8988T (cell line): ENCODE measurements around the gene N4BP2.
"Not testable (repeated sequence)": the region's sequence is repeated elsewhere in the genome, so short reads cannot be mapped to it uniquely, and the experiment has no call there.

ENCODE experiments used
- DNase-seq: peaks from one replicate; pipeline ENCODE4 v3.0.0; 2011

The N4BP2 gene

DNA sequence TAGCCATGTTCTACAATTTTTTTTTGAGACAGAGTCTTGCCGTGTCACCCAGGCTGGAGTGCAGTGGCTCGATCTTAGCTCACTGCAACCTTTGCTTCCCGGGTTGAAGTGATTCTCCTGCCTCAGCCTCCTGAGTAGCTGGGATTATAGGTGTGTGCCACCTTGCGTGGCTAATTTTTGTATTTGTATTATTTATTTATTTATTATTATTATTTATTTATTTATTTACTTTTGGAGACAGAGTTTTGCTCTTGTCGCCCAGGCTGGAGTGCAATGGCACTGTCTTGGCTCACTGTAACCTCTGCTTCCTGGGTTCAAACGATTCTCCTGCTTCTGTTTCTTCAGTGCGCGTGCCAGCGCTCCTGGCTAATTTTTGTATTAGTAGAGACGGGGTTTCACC lies 36.8 kb downstream of the N4BP2 start:
- DNase-seq = not testable (repeated sequence)

DNA sequence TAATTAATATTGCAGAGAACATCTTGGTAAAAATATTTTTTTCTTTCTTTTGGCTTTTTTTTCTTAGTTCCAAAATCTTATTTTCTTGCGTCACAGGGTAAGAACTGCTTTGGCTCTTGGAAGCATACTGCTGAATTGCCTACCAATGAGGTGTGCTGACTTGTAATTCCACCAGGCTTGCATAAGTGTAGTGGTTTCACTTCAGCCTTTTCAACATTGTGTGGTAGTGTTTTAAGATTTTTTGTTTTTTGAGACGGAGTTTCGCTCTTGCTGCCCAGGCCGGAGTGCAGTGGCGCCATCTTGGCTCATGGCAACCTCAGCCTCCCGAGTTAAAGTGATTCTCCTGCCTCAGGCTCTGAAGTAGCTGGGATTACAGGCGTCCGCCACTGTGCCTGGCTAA lies 42.4 kb downstream of the N4BP2 start:
- no peak for DNase-seq

DNA sequence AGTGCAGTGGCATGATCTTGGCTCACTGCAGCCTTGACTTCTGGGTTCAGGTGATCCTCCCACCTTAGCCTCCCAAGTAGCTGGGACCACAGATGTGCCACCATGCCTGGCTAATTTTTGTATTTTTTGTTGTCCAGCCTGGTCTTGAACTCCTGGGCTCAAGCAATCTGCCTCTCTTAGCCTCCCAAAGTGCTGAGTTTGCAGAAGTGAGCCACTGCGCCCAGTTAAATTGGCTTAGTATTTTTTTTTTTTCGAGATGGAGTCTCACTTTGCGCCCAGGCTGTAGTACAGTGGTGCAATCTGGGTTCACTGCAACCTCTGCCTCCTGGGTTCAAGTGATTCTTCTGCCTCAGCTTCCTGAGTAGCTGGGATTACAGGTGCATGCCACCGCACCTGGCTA lies 50.5 kb downstream of the N4BP2 start:
- not testable (repeated sequence) for DNase-seq

DNA sequence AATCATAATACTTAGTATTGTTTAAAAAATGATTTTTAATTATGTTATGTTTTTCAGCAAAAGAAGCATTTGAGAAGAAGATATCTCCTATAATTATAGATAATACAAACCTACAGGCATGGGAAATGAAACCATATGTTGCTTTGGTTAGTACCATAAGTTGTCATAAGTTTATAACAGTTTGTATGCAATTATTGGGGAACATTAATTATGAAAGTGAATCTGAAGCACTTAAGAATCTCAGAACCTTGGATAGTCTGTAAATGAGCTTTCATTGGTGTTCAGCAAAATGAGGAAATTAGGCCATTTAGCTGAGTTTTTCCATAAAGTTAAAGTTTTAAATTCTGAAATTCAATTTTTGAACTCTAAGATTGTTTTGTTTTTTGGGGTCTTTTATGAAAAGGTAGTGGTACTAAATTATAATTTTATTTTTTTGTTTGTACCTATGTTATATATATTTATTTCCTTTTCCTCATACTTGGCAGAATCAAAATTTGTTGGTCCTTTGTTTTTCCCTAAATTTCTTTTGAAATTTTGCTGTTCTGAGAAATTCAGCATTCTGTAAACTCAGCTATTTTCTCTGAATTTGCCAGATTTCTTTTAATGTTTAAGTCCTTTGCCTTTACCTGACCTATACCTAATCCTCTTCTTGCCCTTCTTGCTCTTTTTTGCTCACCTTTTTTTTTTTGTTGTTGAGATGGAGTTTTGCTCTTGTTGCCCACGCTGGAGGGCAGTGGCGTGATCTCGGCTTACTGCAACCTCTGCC lies 55.6 kb downstream of the N4BP2 start:
- no peak for DNase-seq

DNA sequence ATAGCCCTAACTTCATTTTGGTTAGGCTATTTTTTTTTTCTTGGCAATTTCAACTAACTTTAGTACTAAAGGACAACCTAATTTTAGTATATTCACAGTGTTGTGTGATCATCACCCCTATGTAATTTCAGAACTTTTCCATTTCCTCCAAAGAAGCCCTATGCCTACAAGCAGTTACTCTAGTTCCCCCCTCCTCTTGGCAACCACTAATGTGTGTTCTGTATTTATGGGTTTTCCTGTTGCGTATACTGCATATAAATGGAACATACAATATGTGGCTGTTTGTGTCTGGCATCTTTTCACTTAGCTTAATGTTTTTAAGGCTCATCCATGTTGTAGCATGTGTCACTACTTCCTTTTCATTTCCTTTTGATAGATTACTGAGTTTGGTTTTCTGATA lies 57.6 kb downstream of the N4BP2 start:
- DNase-seq = no peak

DNA sequence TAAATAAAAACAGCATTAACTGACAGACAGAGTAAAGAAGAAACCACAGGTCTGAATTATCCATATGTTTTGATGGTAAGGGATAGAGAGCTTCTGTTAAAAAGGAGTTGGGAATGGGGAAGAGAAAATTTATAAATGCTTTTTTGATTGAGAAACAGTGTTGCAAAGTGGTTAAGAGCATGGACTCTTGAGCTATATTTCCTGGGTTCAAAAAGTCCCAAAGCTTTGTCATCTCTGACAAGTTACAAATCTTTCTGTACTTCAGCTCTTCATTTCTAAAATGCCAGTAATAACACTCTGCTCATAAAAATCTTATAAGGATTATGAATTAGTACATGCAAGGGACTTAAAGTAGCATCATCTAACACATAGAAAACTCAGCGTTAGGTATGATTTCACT lies 62.2 kb downstream of the N4BP2 start:
- no peak for DNase-seq

DNA sequence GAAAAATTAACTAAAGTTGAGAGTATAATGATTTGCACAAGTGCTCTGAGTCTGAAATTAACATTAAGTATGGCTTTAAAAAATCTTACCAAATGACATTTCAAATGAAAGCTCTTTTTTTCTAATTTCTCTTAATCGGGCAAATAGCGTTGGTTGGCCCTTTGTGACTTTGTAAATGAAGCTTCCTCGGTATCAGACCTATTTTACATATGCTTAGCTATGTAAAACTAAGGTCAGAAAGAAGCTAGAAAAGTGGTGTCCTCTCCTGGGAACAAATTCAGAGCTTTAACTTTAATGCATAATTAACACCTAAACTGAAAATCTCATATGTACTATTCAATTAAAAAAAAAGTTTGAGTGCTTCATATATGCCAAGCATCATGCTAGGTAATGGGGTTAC lies 62.7 kb downstream of the N4BP2 start:
- no peak for DNase-seq

DNA sequence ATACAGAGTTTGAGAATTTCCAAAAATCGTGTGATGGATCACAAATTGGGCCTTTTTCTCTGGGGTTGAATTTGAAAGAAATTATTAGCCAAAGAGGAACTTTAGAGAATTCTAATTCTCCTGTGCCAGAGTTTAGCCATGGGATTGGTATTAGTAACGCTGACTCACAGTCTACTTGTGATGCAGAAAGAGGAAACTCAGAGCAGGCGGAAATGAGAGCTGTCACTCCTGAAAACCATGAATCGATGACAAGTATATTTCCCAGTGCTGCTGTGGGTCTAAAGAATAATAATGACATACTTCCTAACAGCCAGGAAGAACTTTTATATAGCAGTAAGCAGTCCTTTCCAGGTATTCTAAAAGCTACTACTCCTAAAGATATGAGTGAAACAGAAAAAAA lies 64.9 kb downstream of the N4BP2 start:
- no peak for DNase-seq

DNA sequence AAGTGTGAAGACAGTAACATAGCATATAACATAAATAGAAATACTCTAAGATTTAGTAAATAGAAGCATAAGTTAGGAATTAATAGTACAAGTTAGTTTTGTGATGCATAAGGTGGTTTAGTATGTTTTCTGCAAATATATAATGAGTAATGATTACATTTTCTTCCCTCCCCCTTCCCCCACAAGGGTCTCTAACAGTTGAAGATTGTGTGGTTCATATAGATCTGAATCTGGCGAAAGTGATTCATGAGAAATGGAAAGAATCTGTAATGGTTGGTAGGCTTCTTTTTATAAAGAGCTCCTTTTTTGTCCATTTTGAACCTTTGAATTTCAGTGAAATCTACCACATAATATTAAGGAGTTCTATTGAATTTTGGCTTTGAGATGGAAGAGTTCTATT lies 66.3 kb downstream of the N4BP2 start:
- no peak for DNase-seq

DNA sequence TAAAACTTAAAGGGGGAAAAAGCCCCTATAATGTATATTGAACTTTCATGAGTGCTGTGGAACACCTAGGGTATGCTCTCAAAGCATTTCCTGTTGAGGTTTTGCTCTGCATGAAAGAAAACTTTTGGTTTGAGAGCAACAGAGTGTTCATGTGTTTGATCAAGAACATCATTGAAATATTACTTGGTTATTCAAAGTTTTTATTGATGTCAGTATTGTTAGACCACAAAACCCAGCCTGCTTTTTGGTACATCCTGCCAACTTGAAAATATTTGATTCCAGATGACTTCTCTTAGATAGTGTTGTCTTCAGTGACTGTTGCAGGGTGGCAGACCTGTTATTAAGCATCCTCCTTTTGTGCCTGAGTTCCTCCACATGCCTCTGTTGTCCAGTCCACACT lies 68.0 kb downstream of the N4BP2 start:
- no peak for DNase-seq

DNA sequence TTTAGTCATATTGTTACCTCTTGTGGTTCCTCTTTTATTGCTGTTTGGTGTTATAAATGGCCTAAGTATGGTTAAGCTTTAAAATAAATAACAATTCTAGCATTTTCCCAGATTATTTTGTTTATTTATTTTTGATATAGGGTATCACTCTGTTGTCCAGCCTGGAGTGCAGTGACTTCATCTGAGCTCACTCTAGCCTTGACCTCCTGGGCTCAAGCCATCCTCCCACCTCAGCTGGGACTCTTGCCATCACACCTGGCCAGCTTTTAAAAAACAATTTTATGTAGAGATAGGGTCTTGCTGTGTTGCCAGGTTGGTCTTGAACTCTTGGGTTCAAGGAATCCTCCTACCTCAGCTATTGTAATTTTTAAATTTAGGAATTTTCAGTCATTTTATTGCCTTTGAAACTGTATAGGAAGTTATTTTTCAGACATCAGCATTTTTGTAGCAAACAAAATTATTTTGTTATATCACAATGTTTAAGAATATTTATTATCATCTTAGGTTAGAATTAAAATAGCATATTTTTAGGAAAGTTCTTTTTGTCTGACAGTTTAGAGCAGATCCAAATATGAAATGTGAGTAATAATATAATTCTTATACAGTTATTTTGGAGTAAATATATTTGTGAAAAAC lies 73.9 kb downstream of the N4BP2 start:
- DNase-seq = no peak

DNA sequence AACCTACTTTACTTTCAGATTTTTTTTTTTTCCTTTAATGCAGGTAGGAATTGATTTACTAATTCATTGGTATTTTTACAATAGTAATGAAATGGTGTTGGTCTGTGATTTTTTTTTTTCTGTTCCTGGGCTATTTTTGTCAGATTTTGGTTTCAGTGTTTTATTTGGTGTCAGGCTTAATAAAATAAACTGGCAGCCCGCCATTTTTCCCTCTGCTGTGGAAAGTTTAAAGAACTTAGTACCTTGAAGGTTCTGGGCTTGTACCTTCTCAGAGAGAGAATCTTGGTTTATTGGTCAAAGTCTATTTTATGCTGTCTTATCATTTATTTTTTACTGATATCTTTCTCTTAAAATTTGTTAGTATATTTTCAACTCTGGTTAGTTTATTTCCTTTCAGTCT lies 76.2 kb downstream of the N4BP2 start:
- no peak for DNase-seq

DNA sequence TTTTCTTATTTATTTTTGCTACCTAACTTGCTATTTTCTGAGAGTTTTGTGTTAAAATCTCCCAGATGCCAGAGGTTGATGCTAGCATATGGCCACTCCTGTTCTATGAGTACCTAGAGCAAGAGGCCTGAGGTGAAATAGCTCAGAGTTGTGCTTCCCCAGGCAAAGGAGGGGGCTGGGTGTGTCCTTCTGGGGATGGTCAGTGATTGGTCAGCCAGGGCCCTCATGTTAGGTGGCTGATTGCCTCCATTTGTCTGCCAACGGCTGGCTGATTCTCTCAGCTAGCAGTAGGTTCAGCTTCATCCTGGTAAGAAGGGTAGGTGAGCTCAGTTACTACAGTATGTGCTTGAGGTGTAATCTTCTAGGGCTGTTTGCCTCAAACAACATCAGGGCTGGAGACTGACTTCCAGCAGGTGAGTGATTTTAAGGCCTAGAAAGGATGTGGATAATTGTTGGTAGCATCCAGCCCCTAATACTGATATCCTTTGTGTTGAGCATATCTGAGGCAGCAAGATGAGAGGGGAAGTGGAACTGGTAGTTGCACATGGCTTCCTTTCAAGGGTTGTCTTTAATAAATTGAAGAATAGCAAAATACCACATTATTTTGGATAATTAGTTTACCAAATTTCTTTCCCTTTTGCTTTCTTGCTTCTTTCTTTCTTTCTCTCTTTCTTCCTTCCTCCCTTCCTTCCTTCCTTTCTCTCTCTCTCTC lies 77.7 kb downstream of the N4BP2 start:
- no peak for DNase-seq

DNA sequence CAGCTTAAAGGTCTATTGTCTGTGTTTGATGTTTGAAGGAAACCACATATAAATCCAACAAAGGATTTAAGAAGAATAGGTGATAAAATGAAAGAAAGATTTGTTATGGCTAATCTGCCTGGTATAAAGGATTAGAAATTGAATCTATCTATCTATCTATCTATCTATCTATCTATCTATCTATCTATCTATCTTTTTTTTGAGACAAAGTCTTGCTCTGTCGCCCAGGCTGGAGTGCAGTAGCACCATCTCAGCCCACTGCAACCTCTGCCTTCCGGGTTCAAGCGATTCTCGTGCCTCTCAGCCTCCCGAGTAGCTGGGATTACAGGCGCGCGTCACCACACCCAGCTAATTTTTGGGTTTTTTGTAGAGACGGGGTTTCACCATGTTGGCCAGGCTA lies 79.6 kb downstream of the N4BP2 start:
- not testable (repeated sequence) for DNase-seq

DNA sequence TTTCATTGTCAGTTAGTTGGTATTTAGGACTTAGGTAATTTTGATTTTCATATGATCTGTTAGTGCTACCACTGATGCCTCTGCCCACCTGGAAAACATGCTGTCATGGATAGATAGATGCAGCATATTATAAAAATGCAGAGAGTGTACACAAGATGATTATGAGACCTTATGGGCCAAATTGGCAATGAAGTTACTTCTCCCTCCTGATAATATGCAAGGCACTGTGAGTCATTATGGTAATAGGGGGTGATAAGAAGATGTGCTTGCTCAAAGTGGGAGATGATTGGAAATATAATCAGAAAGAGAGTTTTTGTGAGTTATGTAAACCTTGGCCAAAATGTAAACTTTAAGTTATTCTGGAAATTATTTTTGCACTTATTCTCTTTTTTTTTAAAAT lies 83.5 kb downstream of the N4BP2 start:
- no peak for DNase-seq

DNA sequence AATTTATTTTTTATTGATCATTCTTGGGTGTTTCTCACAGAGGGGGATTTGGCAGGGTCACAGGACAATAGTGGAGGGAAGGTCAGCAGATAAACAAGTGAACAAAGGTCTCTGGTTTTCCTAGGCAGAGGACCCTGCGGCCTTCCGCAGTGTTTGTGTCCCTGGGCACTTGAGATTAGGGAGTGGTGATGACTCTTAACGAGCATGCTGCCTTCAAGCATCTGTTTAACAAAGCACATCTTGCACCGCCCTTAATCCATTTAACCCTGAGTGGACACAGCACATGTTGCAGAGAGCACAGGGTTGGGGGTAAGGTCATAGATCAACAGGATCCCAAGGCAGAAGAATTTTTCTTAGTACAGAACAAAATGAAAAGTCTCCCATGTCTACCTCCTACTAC lies 83.9 kb downstream of the N4BP2 start:
- DNase-seq = not testable (repeated sequence)

DNA sequence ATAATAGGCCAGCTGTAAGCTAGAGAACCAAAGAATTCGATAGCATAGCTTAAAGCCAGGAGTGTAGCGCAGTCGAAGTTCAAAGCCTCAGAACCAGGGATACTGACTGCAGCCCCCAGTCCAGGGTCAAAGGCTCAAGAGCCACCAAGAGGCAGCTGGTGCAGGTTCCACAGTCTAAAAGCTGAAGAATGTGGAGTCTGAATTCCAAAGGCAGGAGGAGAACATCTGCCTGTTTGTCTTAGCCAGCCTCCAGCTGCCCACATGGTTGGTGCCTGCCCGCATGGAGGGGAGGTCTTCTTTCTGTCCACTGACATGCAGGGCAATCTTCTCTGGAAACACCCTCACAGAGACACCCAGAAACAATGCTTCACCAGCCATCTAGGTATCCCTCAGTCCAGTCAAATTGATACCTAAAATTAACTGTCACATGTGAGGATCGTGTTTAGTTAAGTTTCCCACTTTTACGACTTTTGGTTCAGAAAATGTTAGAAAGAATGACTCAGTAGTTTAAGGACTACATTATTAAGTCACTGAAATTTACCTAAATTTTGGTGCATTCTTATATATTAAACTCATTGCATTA lies 87.4 kb downstream of the N4BP2 start:
- DNase-seq = no peak

DNA sequence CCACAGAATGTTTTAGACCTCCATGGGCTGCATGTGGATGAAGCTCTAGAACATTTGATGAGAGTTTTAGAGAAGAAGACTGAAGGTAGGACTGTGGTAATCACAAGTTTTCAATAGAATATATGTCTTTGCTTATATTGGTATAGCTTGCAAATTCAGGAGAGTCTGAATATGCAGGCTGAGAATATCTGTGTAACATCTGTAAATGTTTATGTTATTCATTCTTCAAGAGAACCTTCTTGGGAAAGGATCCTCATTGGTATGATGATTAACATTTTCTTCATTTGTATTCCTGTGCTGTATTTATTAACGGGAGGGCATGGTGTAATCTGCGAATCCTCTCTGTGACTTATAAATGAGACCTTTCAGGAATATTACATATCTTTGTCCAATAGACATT lies 88.1 kb downstream of the N4BP2 start:
- DNase-seq = no peak

DNA sequence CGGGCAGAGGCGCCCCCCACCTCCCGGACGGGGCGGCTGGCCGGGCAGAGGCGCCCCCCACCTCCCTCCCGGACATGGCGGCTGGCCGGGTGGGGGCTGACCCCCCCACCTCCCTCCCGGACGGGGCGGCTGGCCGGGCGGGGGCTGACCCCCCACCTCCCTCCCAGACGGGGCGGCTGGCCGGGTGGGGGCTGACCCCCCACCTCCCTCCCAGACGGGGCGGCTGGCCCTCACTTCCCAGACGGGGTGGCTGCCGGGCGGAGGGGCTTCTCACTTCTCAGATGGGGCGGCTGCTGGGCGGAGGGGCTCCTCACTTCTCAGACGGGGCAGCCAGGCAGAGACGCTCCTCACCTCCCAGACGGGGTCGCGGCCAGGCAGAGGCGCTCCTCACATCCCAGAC lies 90.8 kb downstream of the N4BP2 start:
- not testable (repeated sequence) for DNase-seq

DNA sequence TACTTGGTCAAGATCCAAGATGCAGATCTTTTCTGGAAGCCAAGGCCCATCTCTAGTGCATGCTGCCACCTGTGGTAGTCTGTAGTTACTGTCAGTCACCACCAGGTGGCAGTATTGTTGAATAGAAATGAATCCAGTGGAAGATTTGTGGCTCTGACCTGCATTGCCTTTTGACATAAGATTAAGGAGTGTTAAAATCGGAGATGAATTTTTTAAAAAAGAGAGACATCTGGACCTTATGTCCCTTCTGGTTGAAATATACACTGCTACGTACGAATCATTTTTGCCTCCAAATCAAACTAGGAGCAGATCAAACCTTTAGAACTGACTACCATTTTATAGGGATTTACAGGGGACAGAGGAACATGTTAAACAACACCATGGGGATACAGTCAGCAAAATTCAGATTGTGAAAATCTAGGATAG lies 93.3 kb downstream of the N4BP2 start:
- DNase-seq = peak; percentile 35

DNA sequence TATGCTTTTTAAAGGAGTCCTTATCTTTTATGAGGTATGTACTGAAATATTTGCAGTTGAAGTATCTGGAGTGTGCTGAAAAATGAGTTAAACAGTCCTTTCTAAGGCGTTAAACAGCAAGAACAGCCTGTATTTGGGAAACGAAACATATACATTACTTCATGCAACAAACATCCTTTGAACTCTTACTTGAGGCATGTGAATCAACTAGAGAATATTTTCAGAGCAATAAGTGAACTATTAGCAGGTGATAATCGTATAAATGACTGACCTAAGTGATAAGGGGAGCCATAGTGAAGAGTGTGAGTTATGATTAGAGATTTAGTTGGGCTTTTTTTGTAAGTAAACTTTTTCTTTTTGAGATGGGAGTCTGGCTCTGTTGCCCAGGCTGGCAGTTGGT lies 94.3 kb downstream of the N4BP2 start:
- no peak for DNase-seq

DNA sequence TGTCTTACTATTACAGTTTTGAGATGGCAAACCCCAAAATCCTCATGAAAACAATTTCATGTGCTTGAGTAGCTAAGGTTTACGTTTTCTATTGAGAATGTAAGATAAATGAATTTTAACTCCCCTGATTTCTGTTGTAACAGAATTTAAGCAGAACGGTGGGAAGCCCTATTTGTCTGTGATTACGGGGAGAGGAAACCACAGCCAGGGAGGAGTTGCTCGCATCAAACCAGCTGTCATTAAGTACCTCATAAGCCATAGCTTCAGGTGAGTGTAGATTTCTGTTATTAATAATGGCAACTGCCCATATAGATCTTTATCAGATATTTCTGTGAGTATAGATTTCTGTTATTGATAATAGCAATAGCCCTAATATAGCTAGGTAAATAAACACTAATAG lies 96.0 kb downstream of the N4BP2 start:
- no peak for DNase-seq

DNA sequence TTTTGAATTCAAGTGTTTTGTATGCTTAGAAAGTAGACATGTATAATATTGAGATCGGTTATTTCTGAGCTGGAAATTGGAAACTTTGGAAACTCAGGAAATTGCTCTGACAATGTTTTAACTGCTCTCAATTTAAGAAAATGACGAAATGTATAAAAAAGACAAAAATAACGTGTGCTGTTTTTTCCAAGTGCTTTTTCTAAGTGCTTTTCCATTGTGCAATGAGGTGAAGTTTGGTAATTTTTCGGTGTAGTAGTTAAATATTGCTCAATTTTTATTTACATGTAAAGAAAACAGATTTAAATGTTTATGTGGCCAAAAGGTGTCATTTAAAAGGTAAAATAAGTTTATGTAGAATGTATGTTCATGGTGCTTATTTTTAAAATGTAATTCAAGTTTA lies 100.8 kb downstream of the N4BP2 start:
- DNase-seq = no peak

DNA sequence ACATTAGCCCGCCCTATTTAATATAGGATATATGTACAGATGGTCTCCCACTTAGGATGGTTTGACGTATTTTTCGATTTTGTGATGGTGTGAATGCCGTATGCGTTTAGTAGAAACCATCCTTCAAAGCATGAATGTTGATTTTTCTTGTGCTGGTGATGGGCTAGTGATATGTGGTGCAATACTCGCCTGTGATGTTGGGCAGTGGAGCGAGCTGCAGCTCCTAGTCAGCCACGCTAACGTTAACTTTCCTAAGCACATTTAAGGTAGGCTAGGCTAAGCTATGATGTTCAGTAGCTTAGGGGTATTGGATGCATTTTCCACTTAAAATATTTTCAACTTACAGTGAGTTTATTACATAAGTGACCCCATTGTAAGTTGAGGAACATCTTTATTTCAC lies 103.6 kb downstream of the N4BP2 start:
- no peak for DNase-seq
